Measurements from ENCODE around the gene YEATS4.
A peak's percentile ranks its signal among the peaks of the same experiment; 100 is the strongest.

The YEATS4 gene

DNA sequence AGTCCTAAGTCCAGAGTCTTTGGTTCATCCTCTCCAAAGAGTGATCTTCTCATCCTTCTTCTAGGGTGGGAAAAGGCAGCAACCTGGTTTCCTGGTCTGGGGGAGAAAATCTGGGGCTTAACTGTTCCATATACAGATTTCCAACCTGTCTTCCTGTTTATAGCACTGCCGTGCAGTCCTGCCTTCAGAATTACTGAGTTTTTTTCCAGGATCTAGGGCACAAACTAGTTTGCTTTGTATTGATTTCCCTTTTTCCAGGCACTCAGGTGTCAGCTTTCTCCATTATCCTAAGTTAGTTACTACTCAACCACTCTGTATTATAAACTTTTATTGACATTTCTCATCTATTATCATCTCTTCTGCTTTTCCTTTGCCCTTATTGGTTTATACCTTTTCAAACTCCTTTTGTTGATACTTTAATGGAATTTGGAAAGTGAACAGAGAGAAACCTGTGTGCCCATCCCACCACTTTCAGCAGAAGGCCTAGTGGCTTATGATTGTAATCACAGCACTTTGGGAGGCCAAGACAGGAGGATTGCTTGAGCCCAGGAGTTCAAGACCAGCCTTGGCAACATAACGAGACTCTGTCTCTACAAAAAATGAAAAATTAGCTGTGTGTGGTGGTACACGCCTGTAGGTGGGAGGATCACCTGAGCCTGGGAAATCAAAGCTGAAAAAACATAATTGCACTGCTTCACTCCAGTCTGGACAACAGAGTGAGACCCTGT, 15.5 kb upstream of the YEATS4 start:
- no peak overlapping the region for H3K4me3 ChIP-seq (ENCODE audit: low read depth in 1 of 2, low read length in 2 of 2)
- H3K27me3 ChIP-seq (ENCODE audit: low read depth, low read length): no peaks in the 10 kb centered on the region
- no peaks in the 10 kb centered on the region for H3K36me3 ChIP-seq (ENCODE audit: control insufficient read depth in 1 of 2, insufficient read depth in 2 of 2, low read length in 2 of 2)
- no peaks in the 10 kb centered on the region for H3K9me3 ChIP-seq (ENCODE audit: control insufficient read depth in 1 of 2, low read length in 2 of 2)
- no peaks in the 10 kb centered on the region for H3K4me1 ChIP-seq (ENCODE audit: control insufficient read depth in 1 of 2, insufficient read depth in 2 of 2, low read length in 2 of 2)
- H3K27ac ChIP-seq (ENCODE audit: low read length): no peak overlapping the region

- H3K4me1 ChIP-seq (ENCODE audit: control insufficient read depth in 1 of 2, insufficient read depth in 2 of 2, low read length in 2 of 2): no peaks in the 10 kb centered on the region
These were observed 14.5 kb upstream of the YEATS4 start for GRCh38 chr12:69345077-69345476.

DNA sequence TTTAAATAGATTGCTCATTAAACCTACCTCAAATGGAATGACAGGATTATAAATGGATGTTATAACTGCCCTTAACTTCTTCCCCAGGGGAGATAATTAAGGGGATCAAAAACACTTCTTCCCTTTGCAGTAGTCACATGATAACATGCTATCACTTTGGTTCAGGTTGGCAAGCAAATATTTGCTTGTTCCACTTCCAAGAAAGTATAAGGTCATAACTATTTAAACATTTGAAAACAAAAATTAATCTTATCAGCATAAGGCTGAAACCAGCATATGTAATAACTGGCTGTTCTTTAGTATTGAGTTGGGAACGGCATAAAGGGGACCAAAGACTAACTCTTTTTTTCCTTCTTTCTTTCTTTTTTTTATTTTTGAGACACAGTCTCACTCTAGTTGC, 13.8 kb upstream of the YEATS4 start:
- Histone ChIP-seq H3K4me1 (ENCODE audit: control insufficient read depth in 1 of 2, insufficient read depth in 2 of 2, low read length in 2 of 2) (no peaks in the 10 kb centered on the region), H3K27me3 (ENCODE audit: low read depth, low read length) (no peaks in the 10 kb centered on the region), H3K9me3 (ENCODE audit: control insufficient read depth in 1 of 2, low read length in 2 of 2) (no peaks in the 10 kb centered on the region), H3K4me3 (ENCODE audit: low read depth in 1 of 2, low read length in 2 of 2) (no peak overlapping the region), H3K36me3 (ENCODE audit: control insufficient read depth in 1 of 2, insufficient read depth in 2 of 2, low read length in 2 of 2) (no peaks in the 10 kb centered on the region), H3K27ac (ENCODE audit: low read length) (no peak overlapping the region)

More at GRCh38 chr12:69345077-69345476, 14.5 kb upstream of the YEATS4 start:
- Histone ChIP-seq H3K36me3 (ENCODE audit: control insufficient read depth in 1 of 2, insufficient read depth in 2 of 2, low read length in 2 of 2) (no peaks in the 10 kb centered on the region), H3K27ac (ENCODE audit: low read length) (no peak overlapping the region), H3K27me3 (ENCODE audit: low read depth, low read length) (no peaks in the 10 kb centered on the region), H3K4me3 (ENCODE audit: low read depth in 1 of 2, low read length in 2 of 2) (no peak overlapping the region), H3K9me3 (ENCODE audit: control insufficient read depth in 1 of 2, low read length in 2 of 2) (no peaks in the 10 kb centered on the region)

- Histone ChIP-seq H3K9me3 (ENCODE audit: control insufficient read depth in 1 of 2, low read length in 2 of 2) (no peaks in the 10 kb centered on the region), H3K27me3 (ENCODE audit: low read depth, low read length) (no peaks in the 10 kb centered on the region), H3K36me3 (ENCODE audit: control insufficient read depth in 1 of 2, insufficient read depth in 2 of 2, low read length in 2 of 2) (no peaks in the 10 kb centered on the region), H3K4me3 (ENCODE audit: low read depth in 1 of 2, low read length in 2 of 2) (peak within 1 kb of the TSS; percentile 21 to 63), H3K27ac (ENCODE audit: low read length) (peak within 1 kb of the TSS; percentile 83), H3K4me1 (ENCODE audit: control insufficient read depth in 1 of 2, insufficient read depth in 2 of 2, low read length in 2 of 2) (no peaks in the 10 kb centered on the region)
These were observed 11.2 kb upstream of the YEATS4 start, which contains the start of gene LYZ for GRCh38 chr12:69348162-69348938. TSS of gene LYZ (plus strand) at chr12:69348381. CDS start at chr12:69348409, 28 bp downstream.

DNA sequence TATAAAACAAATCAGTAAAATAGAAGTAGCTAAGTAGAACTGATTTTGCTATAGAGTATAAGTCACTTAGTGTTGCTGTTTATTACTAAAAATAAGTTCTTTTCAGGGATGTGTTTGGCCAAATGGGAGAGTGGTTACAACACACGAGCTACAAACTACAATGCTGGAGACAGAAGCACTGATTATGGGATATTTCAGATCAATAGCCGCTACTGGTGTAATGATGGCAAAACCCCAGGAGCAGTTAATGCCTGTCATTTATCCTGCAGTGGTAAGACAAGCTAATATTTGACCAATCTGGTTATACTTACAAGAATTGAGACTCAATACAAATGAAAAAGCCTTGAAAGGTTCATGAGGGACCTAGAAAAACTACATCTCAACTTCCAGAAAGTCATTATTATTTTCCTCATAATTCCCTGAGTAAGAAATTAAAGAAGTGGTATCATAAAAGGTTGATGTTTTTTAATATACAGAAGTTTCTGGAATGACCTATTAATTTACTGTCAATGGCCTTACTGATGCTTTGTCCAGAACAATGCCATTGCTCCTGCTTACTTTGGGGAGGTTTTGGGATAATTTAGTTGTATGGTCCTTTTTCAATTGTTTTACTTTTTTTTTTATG, 9.4 kb upstream of the YEATS4 start:
- Histone ChIP-seq H3K9me3 (ENCODE audit: control insufficient read depth in 1 of 2, low read length in 2 of 2) (no peaks in the 10 kb centered on the region), H3K4me1 (ENCODE audit: control insufficient read depth in 1 of 2, insufficient read depth in 2 of 2, low read length in 2 of 2) (no peaks in the 10 kb centered on the region), H3K36me3 (ENCODE audit: control insufficient read depth in 1 of 2, insufficient read depth in 2 of 2, low read length in 2 of 2) (no peaks in the 10 kb centered on the region), H3K27ac (ENCODE audit: low read length) (no peak overlapping the region), H3K4me3 (ENCODE audit: low read depth in 1 of 2, low read length in 2 of 2) (peak overlapping the region in 1 of 2 donors; percentile 47), H3K27me3 (ENCODE audit: low read depth, low read length) (no peaks in the 10 kb centered on the region)

DNA sequence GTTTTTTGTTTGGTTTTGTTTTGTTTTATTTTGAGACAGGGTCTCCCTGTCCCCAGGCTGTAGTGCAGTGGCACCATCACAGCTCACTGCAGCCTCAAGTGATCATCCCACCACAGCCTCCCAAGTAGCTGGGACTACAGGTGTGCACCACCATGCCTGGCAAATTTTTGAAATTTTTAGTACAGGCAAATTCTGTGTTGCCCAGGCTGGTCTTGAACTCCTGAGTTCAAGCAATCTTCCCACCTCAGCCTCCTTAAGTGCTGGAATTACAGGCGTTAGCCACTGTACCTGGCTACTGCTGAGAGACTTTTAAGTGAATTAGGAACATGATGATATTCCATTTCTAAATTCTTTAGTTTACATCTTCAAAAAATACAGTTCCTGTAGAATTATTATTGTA, 8.8 kb upstream of the YEATS4 start:
- Histone ChIP-seq H3K4me3 (ENCODE audit: low read depth in 1 of 2, low read length in 2 of 2) (no peak overlapping the region), H3K27ac (ENCODE audit: low read length) (no peak overlapping the region), H3K36me3 (ENCODE audit: control insufficient read depth in 1 of 2, insufficient read depth in 2 of 2, low read length in 2 of 2) (no peaks in the 10 kb centered on the region), H3K27me3 (ENCODE audit: low read depth, low read length) (no peaks in the 10 kb centered on the region), H3K4me1 (ENCODE audit: control insufficient read depth in 1 of 2, insufficient read depth in 2 of 2, low read length in 2 of 2) (no peaks in the 10 kb centered on the region), H3K9me3 (ENCODE audit: control insufficient read depth in 1 of 2, low read length in 2 of 2) (no peaks in the 10 kb centered on the region)

- Histone ChIP-seq H3K36me3 (ENCODE audit: control insufficient read depth in 1 of 2, insufficient read depth in 2 of 2, low read length in 2 of 2) (no peaks in the 10 kb centered on the region), H3K4me1 (ENCODE audit: control insufficient read depth in 1 of 2, insufficient read depth in 2 of 2, low read length in 2 of 2) (no peaks in the 10 kb centered on the region), H3K9me3 (ENCODE audit: control insufficient read depth in 1 of 2, low read length in 2 of 2) (no peaks in the 10 kb centered on the region), H3K27me3 (ENCODE audit: low read depth, low read length) (no peaks in the 10 kb centered on the region), H3K4me3 (ENCODE audit: low read depth in 1 of 2, low read length in 2 of 2) (no peak overlapping the region), H3K27ac (ENCODE audit: low read length) (no peak overlapping the region)
These were observed 7.9 kb upstream of the YEATS4 start for GRCh38 chr12:69351462-69352236.

DNA sequence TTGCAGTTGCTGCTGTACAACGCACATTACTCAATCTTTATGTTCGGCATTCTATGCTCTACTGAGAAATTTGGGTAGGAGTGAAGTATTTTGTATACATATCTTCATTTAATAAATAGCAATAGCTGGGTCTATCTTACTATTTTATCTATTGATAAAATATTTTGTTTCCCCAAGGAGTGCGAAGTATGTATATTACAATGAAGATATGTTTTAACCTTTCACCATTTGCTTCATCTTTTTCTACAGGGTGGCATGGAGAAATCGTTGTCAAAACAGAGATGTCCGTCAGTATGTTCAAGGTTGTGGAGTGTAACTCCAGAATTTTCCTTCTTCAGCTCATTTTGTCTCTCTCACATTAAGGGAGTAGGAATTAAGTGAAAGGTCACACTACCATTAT, 6.6 kb upstream of the YEATS4 start:
- Histone ChIP-seq H3K36me3 (ENCODE audit: control insufficient read depth in 1 of 2, insufficient read depth in 2 of 2, low read length in 2 of 2) (no peaks in the 10 kb centered on the region), H3K9me3 (ENCODE audit: control insufficient read depth in 1 of 2, low read length in 2 of 2) (no peaks in the 10 kb centered on the region), H3K27me3 (ENCODE audit: low read depth, low read length) (no peaks in the 10 kb centered on the region)

GRCh38 chr12:69354172-69354555, 5.4 kb upstream of the YEATS4 start:
- Histone ChIP-seq H3K27ac (ENCODE audit: low read length) (no peak overlapping the region), H3K9me3 (ENCODE audit: control insufficient read depth in 1 of 2, low read length in 2 of 2) (no peaks in the 10 kb centered on the region), H3K27me3 (ENCODE audit: low read depth, low read length) (no peaks in the 10 kb centered on the region), H3K4me1 (ENCODE audit: control insufficient read depth in 1 of 2, insufficient read depth in 2 of 2, low read length in 2 of 2) (peaks cover 0 to 5% of the 10 kb centered on the region in 2 donors), H3K4me3 (ENCODE audit: low read depth in 1 of 2, low read length in 2 of 2) (no peak overlapping the region), H3K36me3 (ENCODE audit: control insufficient read depth in 1 of 2, insufficient read depth in 2 of 2, low read length in 2 of 2) (no peaks in the 10 kb centered on the region)

More for the DNA sequence above, 6.6 kb upstream of the YEATS4 start:
- no peak overlapping the region for H3K27ac ChIP-seq (ENCODE audit: low read length)
- no peaks in the 10 kb centered on the region for H3K4me1 ChIP-seq (ENCODE audit: control insufficient read depth in 1 of 2, insufficient read depth in 2 of 2, low read length in 2 of 2)
- H3K4me3 ChIP-seq (ENCODE audit: low read depth in 1 of 2, low read length in 2 of 2): no peak overlapping the region

GRCh38 chr12:69354556-69355187, 4.9 kb upstream of the YEATS4 start:
- peaks cover 0 to 7% of the 10 kb centered on the region in 2 donors for H3K4me1 ChIP-seq (ENCODE audit: control insufficient read depth in 1 of 2, insufficient read depth in 2 of 2, low read length in 2 of 2)
- no peaks in the 10 kb centered on the region for H3K9me3 ChIP-seq (ENCODE audit: control insufficient read depth in 1 of 2, low read length in 2 of 2)
- no peaks in the 10 kb centered on the region for H3K27me3 ChIP-seq (ENCODE audit: low read depth, low read length)
- H3K27ac ChIP-seq (ENCODE audit: low read length): no peak overlapping the region
- no peak overlapping the region for H3K4me3 ChIP-seq (ENCODE audit: low read depth in 1 of 2, low read length in 2 of 2)
- no peaks in the 10 kb centered on the region for H3K36me3 ChIP-seq (ENCODE audit: control insufficient read depth in 1 of 2, insufficient read depth in 2 of 2, low read length in 2 of 2)
